Heart right ventricle (tissue), 16 donors: ENCODE measurements around the gene MRPL27. TPM values are rescaled to one million over a fixed set of nuclear protein-coding genes. Genes with fewer than 3 reads are reported as not detected.

Experiments used
- ATAC-seq, 8 donors: fragments of 200-7000 bp; cut with Tn5 transposase; one replicate each; pipeline ENCODE4 v1.9.1; 2020; ENCODE audit warnings: mild to moderate bottlenecking in 8 of 8, moderate library complexity in 8 of 8, moderate number of reproducible peaks in 1 of 8
- DNase-seq, 2 donors: peaks; one replicate each; pipeline ENCODE4 v3.0.0-alpha.2; 2020
- H3K27ac ChIP-seq, 10 donors: fragments of 200-600 bp; sonication (generic) in 2 of 10; one replicate each; pipeline versions ENCODE4 v1.5.0 to v1.8.0; 2020 to 2022; ENCODE audit warnings: mild to moderate bottlenecking in 3 of 10
- H3K27me3 ChIP-seq, 7 donors: fragments of 200-600 bp; one replicate each; pipeline ENCODE4 v1.8.0; 2021 to 2022; ENCODE audit warnings: mild to moderate bottlenecking in 2 of 7
- H3K36me3 ChIP-seq, 9 donors: fragments of 200-600 bp; sonication (generic) in 1 of 9; one replicate each; pipeline versions ENCODE4 v1.5.0 to v1.8.0; 2020 to 2022; ENCODE audit warnings: mild to moderate bottlenecking in 2 of 9
- H3K4me1 ChIP-seq, 9 donors: fragments of 200-600 bp; sonication (generic) in 1 of 9; one replicate each; pipeline versions ENCODE4 v1.5.0 to v1.8.0; 2020 to 2022; ENCODE audit warnings: mild to moderate bottlenecking in 4 of 9
- H3K4me3 ChIP-seq, 10 donors: fragments of 200-600 bp; sonication (generic) in 2 of 10; one replicate each; pipeline versions ENCODE4 v1.5.0 to v1.8.0; 2020 to 2022; ENCODE audit warnings: mild to moderate bottlenecking in 7 of 10, moderate library complexity in 2 of 10
- H3K9me3 ChIP-seq, 11 donors: fragments of 200-600 bp in 10 of 11; sonication (generic) in 2 of 11; one replicate each; pipeline versions ENCODE4 v1.5.0 to v1.8.0; 2013 to 2022; ENCODE audit warnings: mild to moderate bottlenecking in 2 of 11, control low read depth in 1 of 11, moderate library complexity in 1 of 11
- CTCF ChIP-seq, 9 donors: fragments of 200-600 bp; sonication (generic) in 2 of 9; IDR thresholded peaks; one replicate each; pipeline versions ENCODE4 v1.5.0 to v1.8.0; 2021 to 2022; ENCODE audit warnings: antibody characterized with exemption in 9 of 9, mild to moderate bottlenecking in 5 of 9, moderate library complexity in 1 of 9
- WGBS, 2 donors: extraction: QIAGEN DNeasy Blood & Tissue Kit; methylation state at CpG; one replicate each; pipeline ENCODE4 v1.1.7; 2013; ENCODE audit warnings: inconsistent platforms in 1 of 2; 5-methylcytosine and 5-hydroxymethylcytosine counted together
- intact Hi-C, 10 donors: fragments of 100-400 bp; cut with DNase I; formaldehyde crosslinking; loops; one replicate each; pipeline versions ENCODE4 v1.11.1 to v1.14.2; 2022
- polyA plus RNA-seq, 2 donors: library from polyadenylated mRNA; stranded (reverse); fragments of 200-250 nt; gene quantifications; one replicate each; pipeline ENCODE4 v1.2.3, GENCODE V29; 2013
- total RNA-seq, 10 donors: library from RNA; stranded (reverse); fragmentation: NEBNext Ultra II Directional in 3 of 10; extraction: Animal tissue kit (Norgen Biotek cat#: 25700) in 3 of 10; gene quantifications; one replicate each; pipeline versions ENCODE4 v1.2.1 to v1.2.4, GENCODE V29; 2021 to 2023
- donor health status: Arrhythmogenic right ventricular cardiomyopathy.
- donor health status: ischemic (EF 13 %, LVEDD 7.1; RV severe dilation, severe dysfunction).
- donor health status: healthy with polysubstance abuse.
- donor health status: DM: no; HTN: yes; CAD: no.
- donor health status: DM: no; HTN: no; CAD: no.
- donor health status: ischemic (EF 25% LVEDD 6.9; RV normal size, moderate dysfunction).
- donor health status: ischemic (EF 25% LVEDD 5.7; RV mildly dilated, moderate dysfunction).
- donor health status: healthy.
- donor health status: DM: yes; HTN: yes; CAD: no.
- donor health status: Ischemic cardiomyopathy.
- donor health status: ischemic (EF 35%, LVEDD 5.7; RV mildly dilated, moderate dysfunction).
- donor health status: nonischemic (EF 11% LVEDD 7.7; RV severe dilation, severe dysfunction).
- donor health status: DM: yes; HTN: yes; CAD: no.
- donor health status: PGD.
- donor health status: ischemic (EF 29% LVEDD 5.4; RV normal size, mild dysfunction).
- donor health status: nonischemic (EF 23%, LVEDD 6.1; RV moderate dilation, normal function).

MRPL27 gene
- total and polyA plus RNA-seq, 12 donors = 54.8 to 253 (median 65.2) TPM

- ATAC-seq = peak in 2 of 8 donors; percentile 38 to 54
- Histone ChIP-seq H3K9me3 (no peaks in the 10 kb centered on the region), H3K36me3 (no peaks in the 10 kb centered on the region), H3K27me3 (peaks cover 0 to 7% (median 0%) of the 10 kb centered on the region in 7 donors), H3K4me1 (peaks cover 0 to 5% (median 0%) of the 10 kb centered on the region in 9 donors), H3K27ac (no peak overlapping the region), H3K4me3 (no peak overlapping the region)
- intact Hi-C loops = no loop called here
- DNase-seq = no peak
- no peak for TF ChIP-seq CTCF (IDR thresholded peaks at IDR 0.05)
- 76 to 77% methylated on average over 4 of the region's 4 CpGs for WGBS, 2 donors
Measured at GRCh38 chr17:50331085-50331791, 41.7 kb downstream of the MRPL27 start.

GRCh38 chr17:50330151-50330775 lies 42.7 kb downstream of the MRPL27 start:
- WGBS, 2 donors = 81 to 82% methylated on average over 11 of the region's 11 CpGs
- DNase-seq (no peak), ATAC-seq (no peak)
- H3K4me1 ChIP-seq = peaks cover 0 to 5% (median 0%) of the 10 kb centered on the region in 9 donors
- no peak overlapping the region for H3K4me3 ChIP-seq
- no peaks in the 10 kb centered on the region for H3K9me3 ChIP-seq
- intact Hi-C loops = no loop called here
- no peaks in the 10 kb centered on the region for H3K36me3 ChIP-seq
- H3K27ac ChIP-seq = no peak overlapping the region
- H3K27me3 ChIP-seq = peaks cover 0 to 6% (median 0%) of the 10 kb centered on the region in 7 donors
- no peak for TF ChIP-seq CTCF (IDR thresholded peaks at IDR 0.05)

GRCh38 chr17:50329716-50330115 lies 43.3 kb downstream of the MRPL27 start:
- 85 to 86% methylated on average over 3 of the region's 3 CpGs for WGBS, 2 donors
- intact Hi-C loops = no loop called here
- no peak overlapping the region for H3K4me3 ChIP-seq
- ATAC-seq (peak in 1 of 8 donors; percentile 18), DNase-seq (no peak)
- H3K9me3 ChIP-seq = no peaks in the 10 kb centered on the region
- H3K4me1 ChIP-seq = peaks cover 0 to 5% (median 0%) of the 10 kb centered on the region in 9 donors
- no peak for TF ChIP-seq CTCF (IDR thresholded peaks at IDR 0.05)
- H3K27me3 ChIP-seq = peaks cover 0 to 6% (median 0%) of the 10 kb centered on the region in 7 donors
- no peak overlapping the region for H3K27ac ChIP-seq
- no peaks in the 10 kb centered on the region for H3K36me3 ChIP-seq

- no peaks in the 10 kb centered on the region for H3K36me3 ChIP-seq
- no peak for ATAC-seq
- no peaks in the 10 kb centered on the region for H3K9me3 ChIP-seq
- peaks cover 0 to 5% (median 0%) of the 10 kb centered on the region in 9 donors for H3K4me1 ChIP-seq
- intact Hi-C loops = no loop called here
- H3K4me3 ChIP-seq = no peak overlapping the region
- H3K27me3 ChIP-seq = peaks cover 0 to 6% (median 0%) of the 10 kb centered on the region in 7 donors
- no peak overlapping the region for H3K27ac ChIP-seq
- TF ChIP-seq CTCF (IDR thresholded peaks at IDR 0.05) = no peak
- 76 to 81% methylated on average over 21 of the region's 21 CpGs for WGBS, 2 donors
- no peak for DNase-seq
Measured at GRCh38 chr17:50328363-50329325, 44.3 kb downstream of the MRPL27 start.
